Measurements from ENCODE around the gene ANKRD30B. TPM values are rescaled to one million over a fixed set of nuclear protein-coding genes. Genes with fewer than 3 reads are reported as not detected.
"Not testable (repeated sequence)": the region's sequence is repeated elsewhere in the genome, so short reads cannot be mapped to it uniquely, and the experiment has no call there.

ANKRD30B gene
- total RNA-seq, 1 donor from 2014 or later: not detected

DNA sequence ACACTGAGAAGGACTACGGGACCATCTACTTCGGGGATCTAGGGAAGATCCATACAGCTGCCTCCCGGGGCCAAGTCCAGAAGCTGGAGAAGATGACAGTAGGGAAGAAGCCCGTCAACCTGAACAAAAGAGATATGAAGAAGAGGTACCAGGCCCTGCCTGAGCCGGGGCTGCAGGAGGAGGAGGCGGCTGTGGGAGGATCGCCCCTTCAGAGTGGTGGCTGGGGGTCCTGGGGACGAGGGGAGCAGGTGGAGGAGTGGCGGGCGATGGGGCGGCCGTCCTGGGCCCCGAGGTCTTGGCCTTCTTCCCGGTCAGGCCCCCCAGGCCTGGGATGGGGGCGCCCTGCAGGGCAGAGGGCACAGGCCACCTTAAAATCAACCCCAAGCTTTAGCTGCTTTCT lies 524 bp downstream of the ANKRD30B start:
- no peak for DNase-seq (ENCODE audit: low read depth, low spot score)
- no peak for TF ChIP-seq CTCF (conservative IDR thresholded peaks at IDR 0.05)
- Mint-ChIP-seq H3K36me3 (ENCODE audit: low read depth) (no peaks in the 10 kb centered on the region), H3K4me3 (no peak overlapping the region), H3K27ac (ENCODE audit: unreplicated experiment) (no peak overlapping the region), H3K9me3 (peaks cover 5% of the 10 kb centered on the region), H3K4me1 (no peaks in the 10 kb centered on the region), H3K27me3 (ENCODE audit: low read depth) (no peaks in the 10 kb centered on the region)

GRCh38 chr18:14763566-14763965 lies 15.6 kb downstream of the ANKRD30B start:
- H3K9me3 Mint-ChIP-seq: peaks cover 19% of the 10 kb centered on the region

DNA sequence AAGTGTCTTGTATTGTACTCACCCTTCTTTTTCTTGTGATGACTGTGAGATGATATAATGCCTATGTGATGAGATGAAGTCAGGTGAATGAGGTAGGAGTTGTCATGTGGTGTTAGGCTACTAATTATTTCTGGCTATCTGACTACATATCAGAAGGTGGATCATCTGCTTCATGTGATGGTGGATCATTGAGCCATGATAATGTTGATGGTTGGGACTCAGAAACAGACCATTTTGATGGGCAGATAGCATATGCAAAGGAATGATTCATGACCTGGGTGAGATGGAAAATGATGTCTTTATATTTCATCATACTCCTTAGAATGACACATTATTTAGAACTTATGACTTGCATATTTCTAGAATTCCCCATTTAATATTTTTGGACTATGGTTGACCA lies 19.5 kb downstream of the ANKRD30B start:
- Mint-ChIP-seq H3K36me3 (ENCODE audit: low read depth) (peaks cover 8% of the 10 kb centered on the region), H3K27ac (ENCODE audit: unreplicated experiment) (no peak overlapping the region)
- no peak for TF ChIP-seq CTCF (conservative IDR thresholded peaks at IDR 0.05)

More at GRCh38 chr18:14763566-14763965, 15.6 kb downstream of the ANKRD30B start:
- H3K36me3 Mint-ChIP-seq (ENCODE audit: low read depth); H3K4me3 Mint-ChIP-seq; DNase-seq (ENCODE audit: low read depth, low spot score); H3K4me1 Mint-ChIP-seq; H3K27me3 Mint-ChIP-seq (ENCODE audit: low read depth); H3K27ac Mint-ChIP-seq (ENCODE audit: unreplicated experiment): not testable (repeated sequence)

DNA sequence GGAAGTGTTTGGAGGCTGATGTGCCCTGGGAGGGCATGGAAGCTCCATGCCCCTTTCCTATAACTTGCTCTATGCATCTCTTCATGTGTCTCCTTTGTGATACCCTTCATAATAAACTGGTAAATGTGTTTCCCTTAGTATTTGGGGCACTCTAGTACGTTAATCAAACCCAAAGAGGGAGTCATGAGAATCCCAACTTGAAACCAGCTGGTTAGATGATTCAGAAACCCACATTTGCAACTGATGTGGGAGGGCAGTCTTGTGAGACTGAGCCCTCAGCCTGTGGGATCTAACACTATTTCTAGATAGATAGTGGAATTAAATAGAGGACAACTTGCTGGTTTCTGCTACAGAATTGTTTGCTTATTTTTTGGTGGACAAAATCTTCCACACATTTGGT lies 20.3 kb downstream of the ANKRD30B start:
- Mint-ChIP-seq H3K9me3 (peaks cover 30% of the 10 kb centered on the region), H3K4me1 (no peaks in the 10 kb centered on the region), H3K36me3 (ENCODE audit: low read depth) (peaks cover 8% of the 10 kb centered on the region), H3K4me3 (no peak overlapping the region), H3K27me3 (ENCODE audit: low read depth) (no peaks in the 10 kb centered on the region), H3K27ac (ENCODE audit: unreplicated experiment) (no peak overlapping the region)
- DNase-seq (ENCODE audit: low read depth, low spot score): no peak
- TF ChIP-seq CTCF (conservative IDR thresholded peaks at IDR 0.05): no peak

More for the DNA sequence above, 19.5 kb downstream of the ANKRD30B start:
- Mint-ChIP-seq H3K4me3 (no peak overlapping the region), H3K27me3 (ENCODE audit: low read depth) (no peaks in the 10 kb centered on the region), H3K9me3 (peaks cover 30% of the 10 kb centered on the region), H3K4me1 (no peaks in the 10 kb centered on the region)
- no peak for DNase-seq (ENCODE audit: low read depth, low spot score)

DNA sequence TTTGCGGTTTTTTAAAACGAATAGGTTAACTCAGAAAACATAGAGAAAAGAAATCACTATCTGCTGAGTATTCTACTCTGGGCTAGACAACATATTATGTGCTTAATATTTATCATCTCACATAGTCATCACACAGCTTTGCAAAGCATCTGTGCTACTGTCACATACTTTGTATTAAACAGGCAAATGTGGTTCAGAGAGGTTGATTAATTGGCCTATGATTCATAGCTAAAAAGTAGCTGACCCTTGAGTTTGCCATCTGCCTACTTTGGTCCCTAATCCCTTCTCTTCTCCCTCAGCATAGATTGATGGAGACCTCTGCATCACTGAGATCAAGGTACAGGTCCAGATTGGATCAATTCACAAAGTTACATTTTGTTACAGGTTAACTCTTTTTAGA lies 21.4 kb downstream of the ANKRD30B start:
- no peaks in the 10 kb centered on the region for H3K4me1 Mint-ChIP-seq
- no peak overlapping the region for H3K27ac Mint-ChIP-seq (ENCODE audit: unreplicated experiment)
- no peak for TF ChIP-seq CTCF (conservative IDR thresholded peaks at IDR 0.05)
- H3K36me3 Mint-ChIP-seq (ENCODE audit: low read depth): peaks cover 8% of the 10 kb centered on the region
- no peak for DNase-seq (ENCODE audit: low read depth, low spot score)
- no peak overlapping the region for H3K4me3 Mint-ChIP-seq
- peaks cover 26% of the 10 kb centered on the region for H3K9me3 Mint-ChIP-seq
- no peaks in the 10 kb centered on the region for H3K27me3 Mint-ChIP-seq (ENCODE audit: low read depth)

- DNase-seq (ENCODE audit: low read depth, low spot score): no peak
- Mint-ChIP-seq H3K36me3 (ENCODE audit: low read depth) (no peaks in the 10 kb centered on the region), H3K4me3 (no peak overlapping the region), H3K27ac (ENCODE audit: unreplicated experiment) (no peak overlapping the region), H3K27me3 (ENCODE audit: low read depth) (no peaks in the 10 kb centered on the region), H3K9me3 (peaks cover 12% of the 10 kb centered on the region), H3K4me1 (no peaks in the 10 kb centered on the region)
- no peak for TF ChIP-seq CTCF (conservative IDR thresholded peaks at IDR 0.05)
Observed at GRCh38 chr18:14776801-14777200, 28.8 kb downstream of the ANKRD30B start.

Data from neural crest cell (in vitro differentiated cells).